ENCODE data around the gene GFRA1. TPM values are rescaled to one million over a fixed set of nuclear protein-coding genes. Genes with fewer than 3 reads are reported as not detected.
"Not testable (repeated sequence)": the region's sequence is repeated elsewhere in the genome, so short reads cannot be mapped to it uniquely, and the experiment has no call there.

Gene GFRA1
- total RNA-seq, 1 donor = under 0.01 TPM

- DNase-seq (ENCODE audit: low read depth in 2 of 3, low spot score in 2 of 3) = not testable (repeated sequence)
Measured at GRCh38 chr10:116165941-116166340, 107.1 kb downstream of the GFRA1 start.

GRCh38 chr10:116164291-116164690 is 108.7 kb downstream of the GFRA1 start:
- no peak for DNase-seq (ENCODE audit: low read depth in 2 of 3, low spot score in 2 of 3)

- DNase-seq (ENCODE audit: low read depth in 2 of 3, low spot score in 2 of 3) = no peak
Measured at GRCh38 chr10:116163333-116164131, 109.5 kb downstream of the GFRA1 start.

- DNase-seq (ENCODE audit: low read depth in 2 of 3, low spot score in 2 of 3) = no peak
Measured at GRCh38 chr10:116162851-116163250, 110.2 kb downstream of the GFRA1 start.

- no peak for DNase-seq (ENCODE audit: low read depth in 2 of 3, low spot score in 2 of 3)
Measured at GRCh38 chr10:116160271-116160670, 112.7 kb downstream of the GFRA1 start.

GRCh38 chr10:116159197-116159596 is 113.8 kb downstream of the GFRA1 start:
- no peak for DNase-seq (ENCODE audit: low read depth in 2 of 3, low spot score in 2 of 3)

- no peak for DNase-seq (ENCODE audit: low read depth in 2 of 3, low spot score in 2 of 3)
Measured at GRCh38 chr10:116158036-116158435, 115.0 kb downstream of the GFRA1 start.

- DNase-seq (ENCODE audit: low read depth in 2 of 3, low spot score in 2 of 3) = no peak
Measured at GRCh38 chr10:116157485-116157884, 115.5 kb downstream of the GFRA1 start.

GRCh38 chr10:116156819-116157218 is 116.2 kb downstream of the GFRA1 start:
- DNase-seq (ENCODE audit: low read depth in 2 of 3, low spot score in 2 of 3) = no peak

- no peak for DNase-seq (ENCODE audit: low read depth in 2 of 3, low spot score in 2 of 3)
Measured at GRCh38 chr10:116155191-116155590, 117.8 kb downstream of the GFRA1 start.

GRCh38 chr10:116154651-116155050 is 118.4 kb downstream of the GFRA1 start:
- no peak for DNase-seq (ENCODE audit: low read depth in 2 of 3, low spot score in 2 of 3)

- DNase-seq (ENCODE audit: low read depth in 2 of 3, low spot score in 2 of 3) = no peak
Measured at GRCh38 chr10:116151076-116151475, 121.9 kb downstream of the GFRA1 start.

GRCh38 chr10:116150606-116151005 is 122.4 kb downstream of the GFRA1 start:
- DNase-seq (ENCODE audit: low read depth in 2 of 3, low spot score in 2 of 3) = no peak

- DNase-seq (ENCODE audit: low read depth in 2 of 3, low spot score in 2 of 3) = no peak
Measured at GRCh38 chr10:116147147-116147905, 125.7 kb downstream of the GFRA1 start.

GRCh38 chr10:116146372-116147140 is 126.5 kb downstream of the GFRA1 start:
- DNase-seq (ENCODE audit: low read depth in 2 of 3, low spot score in 2 of 3) = no peak

GRCh38 chr10:116143673-116144222 is 129.3 kb downstream of the GFRA1 start:
- DNase-seq (ENCODE audit: low read depth in 2 of 3, low spot score in 2 of 3) = no peak

GRCh38 chr10:116141855-116142254 is 131.2 kb downstream of the GFRA1 start:
- no peak for DNase-seq (ENCODE audit: low read depth in 2 of 3, low spot score in 2 of 3)

- no peak for DNase-seq (ENCODE audit: low read depth in 2 of 3, low spot score in 2 of 3)
Measured at GRCh38 chr10:116141246-116141645, 131.8 kb downstream of the GFRA1 start.

- no peak for DNase-seq (ENCODE audit: low read depth in 2 of 3, low spot score in 2 of 3)
Measured at GRCh38 chr10:116139886-116140285, 133.1 kb downstream of the GFRA1 start.

GRCh38 chr10:116138897-116139296 is 134.1 kb downstream of the GFRA1 start:
- DNase-seq (ENCODE audit: low read depth in 2 of 3, low spot score in 2 of 3) = no peak

- no peak for DNase-seq (ENCODE audit: low read depth in 2 of 3, low spot score in 2 of 3)
Measured at GRCh38 chr10:116136261-116136660, 136.7 kb downstream of the GFRA1 start.

Measured in hematopoietic multipotent progenitor cell (in vitro differentiated cells).